Osteocyte (in vitro differentiated cells): ENCODE results near the gene RGS12. TPM values are rescaled to one million over a fixed set of nuclear protein-coding genes. Genes with fewer than 3 reads are reported as not detected.

Experiments
- DNase-seq: peaks from one replicate; pipeline ENCODE4 v3.0.0; 2021; ENCODE audit warnings: mixed read lengths; ENCODE audit not compliant: unreplicated experiment; ENCODE audit errors: extremely low spot score
- H3K27ac Mint-ChIP-seq: one replicate; pipeline ENCODE4 v1.8.0; 2021; ENCODE audit warnings: mild to moderate bottlenecking, mixed read lengths; ENCODE audit not compliant: unreplicated experiment
- H3K27me3 Mint-ChIP-seq: one replicate; pipeline ENCODE4 v1.8.0; 2021; ENCODE audit warnings: mixed read lengths; ENCODE audit not compliant: unreplicated experiment
- H3K36me3 Mint-ChIP-seq: one replicate; pipeline ENCODE4 v1.8.0; 2021; ENCODE audit warnings: mixed read lengths; ENCODE audit not compliant: unreplicated experiment
- H3K4me1 Mint-ChIP-seq: one replicate; pipeline ENCODE4 v1.8.0; 2021; ENCODE audit warnings: mixed read lengths; ENCODE audit not compliant: unreplicated experiment
- H3K4me3 Mint-ChIP-seq: one replicate; pipeline ENCODE4 v1.8.0; 2021; ENCODE audit warnings: mild to moderate bottlenecking, moderate library complexity, mixed read lengths; ENCODE audit not compliant: unreplicated experiment
- H3K9me3 Mint-ChIP-seq: one replicate; pipeline ENCODE4 v1.8.0; 2021; ENCODE audit warnings: mixed read lengths; ENCODE audit not compliant: unreplicated experiment
- total RNA-seq: library from RNA; stranded (reverse); gene quantifications from 2 replicates; pipeline ENCODE4 v1.2.1, GENCODE V29; 2021
- TF ChIP-seq, protein P1 (sequence below): fragments of 200-600 bp; sonication (generic); IDR thresholded peaks from 2 replicates; pipeline ENCODE4 v1.5.0; 2021; ENCODE audit warnings: antibody characterized with exemption, mild to moderate bottlenecking, moderate library complexity

The RGS12 gene
- total RNA-seq, 1 donor from 2014 or later = 32.5 TPM

DNA sequence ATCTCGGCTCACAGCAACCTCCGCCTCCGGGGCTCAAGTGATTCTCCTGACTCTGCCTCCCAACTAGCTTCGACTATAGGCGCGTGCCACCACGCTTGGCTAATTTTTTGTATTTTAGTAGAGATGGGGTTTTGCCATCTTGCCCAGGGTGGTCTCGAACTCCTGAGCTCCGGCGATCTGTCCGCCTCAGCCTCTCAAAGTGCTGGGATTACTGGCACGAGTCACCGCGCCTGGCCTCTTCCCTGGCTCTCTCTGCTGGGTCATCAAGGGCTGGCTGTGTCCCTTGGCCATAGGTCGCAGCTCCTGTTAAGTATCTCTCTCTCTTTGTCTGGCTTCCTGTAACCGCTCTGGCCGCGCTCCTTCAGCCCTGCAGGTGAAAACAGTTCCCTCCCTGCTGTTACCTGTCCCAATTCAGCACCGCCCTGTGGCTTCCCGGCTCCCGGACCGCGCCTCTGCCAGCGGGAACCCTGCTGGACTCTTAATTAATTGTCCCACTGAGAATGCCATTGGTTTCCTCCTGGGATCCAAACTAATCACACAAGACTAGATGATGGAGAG, 1.3 kb upstream of the RGS12 start:
- DNase-seq = peak; percentile 73

DNA sequence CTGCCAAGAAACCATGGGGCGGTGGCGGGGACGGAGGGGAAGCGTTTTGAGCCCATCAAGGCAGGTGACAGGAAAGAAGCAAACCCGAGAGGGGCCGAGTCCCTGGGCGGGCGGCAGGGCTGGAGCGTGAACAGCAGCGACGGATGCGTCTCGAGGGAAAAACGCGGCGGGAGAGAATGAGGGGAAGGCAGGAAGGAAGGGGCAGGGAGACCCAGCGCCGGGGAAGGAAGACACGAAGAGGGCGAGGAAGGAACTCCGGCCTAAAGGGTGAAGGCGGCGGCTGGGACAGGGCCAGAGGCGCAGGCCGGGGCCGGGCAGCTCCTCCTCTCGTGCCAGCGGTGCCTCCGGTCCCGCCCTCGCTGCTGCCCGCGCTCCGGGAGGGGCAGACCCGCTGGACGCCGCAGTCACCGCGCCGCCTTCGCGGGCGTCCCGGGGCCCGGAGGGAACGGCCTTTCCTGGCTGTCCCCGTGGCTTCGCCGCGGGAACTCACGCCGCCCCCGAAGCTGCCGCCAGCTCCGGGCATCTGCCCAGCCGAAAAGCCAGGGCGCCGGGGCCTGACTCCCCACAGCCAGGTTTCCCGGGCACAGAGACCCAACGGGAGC, 751 bp upstream of the RGS12 start:
- peaks cover 26% of the 10 kb centered on the region for H3K4me1 Mint-ChIP-seq
- TF ChIP-seq, protein P1, sequence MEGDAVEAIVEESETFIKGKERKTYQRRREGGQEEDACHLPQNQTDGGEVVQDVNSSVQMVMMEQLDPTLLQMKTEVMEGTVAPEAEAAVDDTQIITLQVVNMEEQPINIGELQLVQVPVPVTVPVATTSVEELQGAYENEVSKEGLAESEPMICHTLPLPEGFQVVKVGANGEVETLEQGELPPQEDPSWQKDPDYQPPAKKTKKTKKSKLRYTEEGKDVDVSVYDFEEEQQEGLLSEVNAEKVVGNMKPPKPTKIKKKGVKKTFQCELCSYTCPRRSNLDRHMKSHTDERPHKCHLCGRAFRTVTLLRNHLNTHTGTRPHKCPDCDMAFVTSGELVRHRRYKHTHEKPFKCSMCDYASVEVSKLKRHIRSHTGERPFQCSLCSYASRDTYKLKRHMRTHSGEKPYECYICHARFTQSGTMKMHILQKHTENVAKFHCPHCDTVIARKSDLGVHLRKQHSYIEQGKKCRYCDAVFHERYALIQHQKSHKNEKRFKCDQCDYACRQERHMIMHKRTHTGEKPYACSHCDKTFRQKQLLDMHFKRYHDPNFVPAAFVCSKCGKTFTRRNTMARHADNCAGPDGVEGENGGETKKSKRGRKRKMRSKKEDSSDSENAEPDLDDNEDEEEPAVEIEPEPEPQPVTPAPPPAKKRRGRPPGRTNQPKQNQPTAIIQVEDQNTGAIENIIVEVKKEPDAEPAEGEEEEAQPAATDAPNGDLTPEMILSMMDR = no peak
- H3K9me3 Mint-ChIP-seq = no peaks in the 10 kb centered on the region
- peaks cover 5% of the 10 kb centered on the region for H3K36me3 Mint-ChIP-seq
- peak; percentile 87 for DNase-seq
- no peaks in the 10 kb centered on the region for H3K27me3 Mint-ChIP-seq
- H3K27ac Mint-ChIP-seq = peak overlapping the region; percentile 93
- H3K4me3 Mint-ChIP-seq = peak overlapping the region; percentile 87

More for the DNA sequence above, 1.3 kb upstream of the RGS12 start:
- TF ChIP-seq, protein P1 = no peak
- H3K4me3 Mint-ChIP-seq = peak overlapping the region; percentile 87
- no peaks in the 10 kb centered on the region for H3K9me3 Mint-ChIP-seq
- peaks cover 5% of the 10 kb centered on the region for H3K36me3 Mint-ChIP-seq
- peak overlapping the region; percentile 93 for H3K27ac Mint-ChIP-seq
- peaks cover 2% of the 10 kb centered on the region for H3K27me3 Mint-ChIP-seq
- H3K4me1 Mint-ChIP-seq = peaks cover 26% of the 10 kb centered on the region

DNA sequence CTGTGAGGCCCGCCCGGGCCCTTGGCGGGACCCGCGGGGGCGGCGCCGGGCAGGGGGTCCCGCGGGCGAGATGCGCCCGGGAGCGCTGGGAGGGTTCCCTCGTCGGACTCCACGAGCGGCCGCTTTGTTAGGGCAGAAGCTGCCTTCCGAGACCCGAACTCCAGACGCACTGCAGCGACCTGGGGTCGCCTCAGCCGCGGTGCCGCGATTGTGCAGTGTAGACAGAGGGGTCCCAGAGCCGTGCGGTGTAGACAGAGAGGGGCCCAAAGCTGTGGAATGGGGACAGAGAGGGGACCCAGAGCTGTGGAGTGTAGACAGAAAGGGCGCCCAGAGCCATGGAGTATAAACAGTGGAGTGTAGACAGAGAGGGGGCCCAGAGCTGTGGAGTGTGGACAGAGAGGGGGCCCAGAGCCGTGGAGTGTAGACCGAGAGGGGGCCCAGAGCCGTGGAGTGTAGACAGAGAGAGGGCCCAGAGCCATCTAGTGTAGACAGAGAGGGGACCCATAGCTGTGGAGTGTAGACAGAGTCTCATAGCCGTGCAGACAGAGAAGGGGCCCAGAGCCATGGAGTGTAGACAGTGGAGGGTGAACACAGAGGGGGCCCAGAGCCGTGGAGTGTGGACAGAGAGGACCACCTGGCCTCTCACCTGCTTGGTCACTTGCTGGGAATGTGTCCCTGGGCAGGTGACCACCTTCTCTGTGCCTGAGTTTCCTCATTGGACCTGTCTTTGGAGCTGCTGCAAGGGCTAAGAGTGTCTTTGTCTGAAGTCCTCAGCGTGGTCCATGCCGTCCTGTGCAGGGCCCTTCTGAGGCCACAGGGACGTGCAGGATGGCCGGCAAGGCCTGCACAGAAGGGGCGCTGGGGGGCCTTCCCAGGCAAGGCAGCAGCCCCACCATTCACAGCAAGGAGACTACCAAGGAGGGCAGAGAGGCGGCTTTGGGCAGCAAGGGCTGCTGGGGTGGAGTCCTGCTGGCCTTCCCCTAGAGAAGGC, 875 bp downstream of the RGS12 start:
- Mint-ChIP-seq H3K4me3 (peak overlapping the region; percentile 86), H3K36me3 (peaks cover 18% of the 10 kb centered on the region), H3K27me3 (no peaks in the 10 kb centered on the region), H3K9me3 (peaks cover 9% of the 10 kb centered on the region), H3K4me1 (peaks cover 26% of the 10 kb centered on the region), H3K27ac (peak overlapping the region; percentile 86)
- peak; percentile 84 for DNase-seq
- TF ChIP-seq, protein P1 = no peak

DNA sequence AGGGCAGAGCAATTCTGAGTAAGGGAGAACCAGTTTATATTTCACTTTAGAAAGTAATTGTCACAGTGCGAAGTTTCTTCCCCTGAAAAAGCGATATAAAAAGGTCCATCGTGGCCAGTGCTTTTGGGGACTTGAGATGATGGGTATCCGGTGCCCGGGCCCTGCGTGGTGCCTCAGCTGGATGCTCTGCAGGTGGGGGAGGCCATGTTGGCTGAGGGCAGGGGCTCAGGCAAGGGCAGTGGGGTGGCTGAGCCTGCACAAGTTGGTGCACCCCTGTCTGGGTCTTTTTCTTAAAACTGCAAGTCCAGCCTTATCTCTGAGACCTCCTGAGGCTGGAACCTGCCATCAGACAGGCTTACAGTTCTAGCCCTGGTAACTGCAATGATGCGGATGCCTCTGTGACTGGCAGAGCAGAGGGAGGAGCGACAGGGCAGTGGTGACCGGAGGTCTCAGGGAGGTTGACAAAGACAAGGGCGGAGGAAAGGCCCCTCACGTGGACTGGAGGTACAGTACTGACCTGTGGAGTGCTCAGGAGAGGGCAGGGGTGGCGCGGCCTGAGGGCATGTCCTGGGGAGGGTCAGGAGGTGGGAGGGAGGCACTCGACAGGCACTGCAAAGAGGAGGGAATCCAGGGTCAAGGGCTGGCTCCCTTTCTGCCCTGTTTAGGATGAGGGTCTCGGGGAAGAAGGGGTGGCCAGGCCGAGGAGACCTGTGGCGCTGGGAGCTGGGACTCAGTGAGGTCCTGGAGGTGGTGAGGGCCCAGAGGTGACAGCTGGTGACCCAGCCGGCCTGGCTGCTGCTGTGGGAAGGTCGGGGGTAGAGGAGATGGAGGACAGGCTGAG, 1.8 kb downstream of the RGS12 start:
- peak overlapping the region; percentile 47 for H3K27ac Mint-ChIP-seq
- peaks cover 9% of the 10 kb centered on the region for H3K9me3 Mint-ChIP-seq
- H3K27me3 Mint-ChIP-seq = no peaks in the 10 kb centered on the region
- peak; percentile 82 for DNase-seq
- TF ChIP-seq, protein P1 = no peak
- H3K36me3 Mint-ChIP-seq = peaks cover 21% of the 10 kb centered on the region
- H3K4me1 Mint-ChIP-seq = peaks cover 26% of the 10 kb centered on the region
- H3K4me3 Mint-ChIP-seq = peak overlapping the region; percentile 86
